ENCODE measurements around the gene CST7.
"Not testable (repeated sequence)": the region's sequence is repeated elsewhere in the genome, so short reads cannot be mapped to it uniquely, and the experiment has no call there.

Gene CST7, protein sequence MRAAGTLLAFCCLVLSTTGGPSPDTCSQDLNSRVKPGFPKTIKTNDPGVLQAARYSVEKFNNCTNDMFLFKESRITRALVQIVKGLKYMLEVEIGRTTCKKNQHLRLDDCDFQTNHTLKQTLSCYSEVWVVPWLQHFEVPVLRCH

GRCh38 chr20:24948939-24949679, at the start of gene CST7:
Gene CST7 (plus strand): TSS chr20:24949269. CDS start chr20:24949506, 237 bp downstream.
- DNase-seq (ENCODE audit: low spot score), result no peak

GRCh38 chr20:24906806-24907205, 42.3 kb upstream of the CST7 start:
- no peak for DNase-seq (ENCODE audit: low spot score)

- DNase-seq (ENCODE audit: low spot score), result no peak
Observed at GRCh38 chr20:24908642-24909041, 40.4 kb upstream of the CST7 start.

DNA sequence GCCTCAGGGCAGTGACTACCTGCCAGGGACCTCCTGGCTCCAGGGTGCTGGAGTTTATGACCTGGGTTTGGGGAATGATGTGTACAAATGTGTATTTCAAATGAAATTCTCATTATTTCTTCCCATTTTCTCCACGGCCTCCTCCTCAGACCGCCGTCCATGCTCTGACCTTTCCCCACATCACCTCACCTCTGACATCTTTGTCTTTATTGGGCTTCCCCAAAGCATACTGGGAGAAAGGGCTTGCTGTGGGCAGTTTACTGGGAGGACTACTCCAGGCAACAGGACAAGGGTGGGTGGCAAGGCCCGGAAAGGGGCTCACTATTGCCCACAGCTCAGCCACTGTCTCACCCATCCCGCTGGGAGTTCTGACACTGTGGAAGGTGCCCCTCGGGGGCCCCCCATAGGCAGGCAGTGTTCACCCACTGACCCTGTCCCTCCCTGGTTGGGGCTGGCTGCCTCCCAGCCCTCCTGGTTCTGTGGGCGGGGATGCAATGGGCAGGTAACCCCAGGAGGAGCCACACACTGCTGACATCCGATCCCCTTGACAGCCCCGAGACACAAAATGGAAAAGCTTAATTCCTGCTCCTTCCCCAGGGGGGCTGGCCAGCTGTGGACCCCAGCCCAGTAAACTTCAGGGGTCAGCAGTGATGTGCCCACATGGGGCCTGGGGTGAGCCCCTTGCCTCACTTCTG, 39.8 kb upstream of the CST7 start:
- DNase-seq (ENCODE audit: low spot score), result no peak

GRCh38 chr20:24909861-24910260, 39.2 kb upstream of the CST7 start:
- no peak for DNase-seq (ENCODE audit: low spot score)

GRCh38 chr20:24910461-24910860, 38.6 kb upstream of the CST7 start:
- no peak for DNase-seq (ENCODE audit: low spot score)

- no peak for DNase-seq (ENCODE audit: low spot score)
Observed at GRCh38 chr20:24911461-24911860, 37.6 kb upstream of the CST7 start.

- no peak for DNase-seq (ENCODE audit: low spot score)
Observed at GRCh38 chr20:24912397-24913075, 36.5 kb upstream of the CST7 start.

- no peak for DNase-seq (ENCODE audit: low spot score)
Observed at GRCh38 chr20:24913076-24913628, 35.9 kb upstream of the CST7 start.

- no peak for DNase-seq (ENCODE audit: low spot score)
Observed at GRCh38 chr20:24914388-24915241, 34.5 kb upstream of the CST7 start.

DNA sequence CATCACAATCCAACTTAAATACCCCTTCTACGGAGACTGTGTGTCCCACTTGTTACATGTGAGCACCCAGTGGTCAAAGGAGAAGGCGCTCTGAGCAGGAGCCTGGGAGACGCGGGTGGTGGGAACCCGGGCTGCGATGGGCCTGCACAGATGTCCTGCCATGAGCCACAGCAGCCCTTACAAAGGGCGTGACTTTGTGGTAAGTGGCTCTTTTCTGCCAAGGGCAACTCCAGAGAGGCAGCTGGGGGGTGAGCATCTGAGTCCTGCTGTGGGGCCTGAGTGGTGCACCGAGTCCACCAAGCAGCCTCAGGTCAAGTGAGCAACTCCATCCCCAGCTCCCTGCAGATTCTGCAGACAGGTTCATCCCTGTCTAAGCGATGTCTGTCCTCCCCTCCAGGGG, 33.6 kb upstream of the CST7 start:
- DNase-seq (ENCODE audit: low spot score), result no peak

- no peak for DNase-seq (ENCODE audit: low spot score)
Observed at GRCh38 chr20:24915892-24916291, 33.2 kb upstream of the CST7 start.

DNA sequence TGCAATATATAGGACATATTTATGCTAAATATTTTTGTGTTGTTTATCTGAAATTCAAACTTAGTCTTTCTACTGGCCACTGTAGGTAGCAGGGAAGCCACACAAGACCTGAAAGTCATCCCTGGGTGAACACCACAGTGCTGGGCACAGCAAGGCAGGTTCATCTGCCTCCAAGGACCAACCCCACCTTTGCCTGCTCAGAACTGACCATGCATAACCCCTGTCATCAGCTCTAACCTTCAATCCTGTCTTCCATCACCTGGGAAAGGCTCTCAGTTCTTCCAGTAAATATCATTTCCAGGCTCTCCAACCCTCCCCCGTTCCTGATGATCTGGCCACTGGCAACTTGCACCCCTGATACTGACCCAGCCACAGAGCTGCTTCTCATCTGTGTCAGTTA, 32.7 kb upstream of the CST7 start:
- DNase-seq (ENCODE audit: low spot score), result no peak

GRCh38 chr20:24917056-24917455, 32.0 kb upstream of the CST7 start:
- no peak for DNase-seq (ENCODE audit: low spot score)

DNA sequence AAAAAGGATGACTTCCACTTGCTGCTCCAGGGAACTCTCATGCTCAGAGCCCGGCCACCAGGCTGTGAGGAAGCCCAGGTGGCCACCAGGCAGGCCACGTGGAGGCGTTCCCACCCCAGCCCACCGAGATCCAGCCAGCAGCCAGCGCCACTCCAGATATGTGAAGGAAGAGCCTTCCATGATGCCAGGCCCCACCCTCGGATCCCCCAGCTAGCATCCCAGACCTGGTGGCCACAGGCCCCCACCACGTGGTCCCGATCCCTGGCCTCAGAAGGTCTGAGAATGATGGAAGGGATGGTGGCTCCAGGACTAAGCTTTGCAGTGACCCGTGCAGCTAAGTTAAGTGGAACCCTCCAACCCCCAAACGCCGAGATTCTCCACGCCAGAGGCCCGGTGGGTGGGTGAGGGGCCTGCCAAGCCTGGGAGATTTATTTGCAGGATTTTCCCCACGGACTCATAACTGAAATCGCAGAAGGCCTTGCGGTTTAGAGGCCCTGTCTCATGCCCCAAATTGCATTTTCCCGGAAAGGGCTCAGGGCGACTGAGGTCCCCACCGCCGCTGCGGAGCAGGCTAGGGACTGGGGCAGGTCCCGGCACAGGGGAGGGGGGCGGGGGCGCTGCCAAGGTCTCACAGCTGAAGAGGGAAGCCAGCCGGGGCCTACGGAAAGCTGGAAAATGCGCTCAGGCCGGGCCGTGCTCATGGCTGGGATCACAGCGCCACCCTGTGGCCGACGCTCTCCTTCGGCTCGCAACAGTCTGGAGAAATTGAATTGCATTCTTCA, 31.1 kb upstream of the CST7 start:
- DNase-seq (ENCODE audit: low spot score), result peak; percentile 61

DNA sequence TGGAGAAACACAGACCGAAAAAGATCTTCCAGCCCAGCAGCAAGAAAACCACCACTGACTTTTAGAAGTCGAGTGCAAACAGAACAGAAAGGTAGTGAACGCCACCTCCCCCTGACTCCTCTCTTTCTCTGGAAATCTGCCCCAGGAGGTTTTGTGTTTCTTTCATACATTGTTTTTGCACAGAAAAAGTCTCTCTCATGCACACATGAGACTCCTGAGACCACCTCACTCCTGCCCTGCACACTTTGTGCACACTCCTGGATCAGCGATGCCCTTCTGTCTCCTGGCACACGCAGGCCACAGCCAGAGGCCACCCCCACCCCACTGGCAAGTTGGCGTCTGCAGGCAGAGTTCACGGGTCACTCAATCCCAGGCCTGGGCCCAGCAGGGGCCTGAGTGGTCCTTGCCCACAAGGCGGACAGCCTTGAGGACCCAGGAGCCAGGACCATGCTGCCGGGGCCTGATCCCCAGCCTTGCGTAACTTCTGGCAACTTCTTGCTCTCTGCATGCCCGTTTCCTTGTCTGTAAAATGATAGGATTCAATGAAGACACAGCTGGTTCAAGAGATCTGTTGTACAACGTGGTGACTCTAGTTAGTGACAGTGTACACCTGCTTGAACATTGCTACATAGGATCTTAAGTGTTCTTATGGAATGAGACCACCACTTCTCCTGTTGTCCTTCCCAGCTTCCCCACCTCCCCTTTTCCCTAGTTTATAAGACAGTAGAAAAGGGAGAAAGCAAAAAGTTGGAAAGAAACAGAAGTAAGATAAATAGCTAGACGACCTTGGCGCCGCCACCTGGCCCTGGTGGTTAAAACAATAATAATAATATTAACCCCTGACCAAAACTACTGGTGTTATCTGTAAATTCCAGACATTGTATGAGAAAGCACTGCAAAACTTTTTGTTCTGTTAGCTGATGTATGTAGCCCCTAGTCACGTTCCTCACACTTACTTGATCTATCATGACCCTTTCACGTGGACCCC, 30.2 kb upstream of the CST7 start:
- DNase-seq (ENCODE audit: low spot score), result no peak

- DNase-seq (ENCODE audit: low spot score), result not testable (repeated sequence)
Observed at GRCh38 chr20:24919665-24920064, 29.4 kb upstream of the CST7 start.

DNA sequence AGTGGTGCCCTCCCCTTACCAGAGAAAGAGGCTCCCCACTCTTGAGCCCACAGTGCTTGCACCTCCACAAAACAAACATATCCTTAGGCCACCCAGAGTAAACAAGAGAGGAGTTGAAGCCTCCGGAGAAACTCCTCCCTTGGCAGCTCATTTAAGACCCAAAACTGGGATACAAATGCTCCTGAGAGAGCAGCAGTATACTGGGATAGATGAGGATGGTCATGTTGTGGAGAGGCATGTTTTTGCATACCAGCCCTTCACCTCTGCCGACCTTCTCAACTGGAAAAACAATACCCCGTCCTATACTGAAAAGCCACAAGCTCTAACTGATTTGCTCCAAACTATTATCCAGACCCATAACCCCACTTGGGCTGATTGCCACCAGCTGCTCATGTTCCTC, 28.4 kb upstream of the CST7 start:
- not testable (repeated sequence) for DNase-seq (ENCODE audit: low spot score)

- DNase-seq (ENCODE audit: low spot score), result not testable (repeated sequence)
Observed at GRCh38 chr20:24929259-24929658, 19.8 kb upstream of the CST7 start.
